ENCODE measurements around the gene CYP3A5. TPM values are rescaled to one million over a fixed set of nuclear protein-coding genes. Genes with fewer than 3 reads are reported as not detected.

CYP3A5 gene
- 0.16 and 3.4 TPM in 2 replicates for total RNA-seq

GRCh38 chr7:99679400-99680191 is at the start of gene CYP3A5:
Gene CYP3A5 (minus strand): TSS chr7:99679996. CDS start chr7:99679896, 100 bp downstream.

GRCh38 chr7:99616359-99617191 is 63.2 kb downstream of the CYP3A5 start, which contains the start of gene ZSCAN25:
Gene ZSCAN25 (plus strand): TSS chr7:99616946. CDS start chr7:99619607, 2,661 bp downstream.

Other genes starting within 250 kb of the CYP3A5 start
- 6.2 and 9.5 TPM in 2 replicates for gene PTCD1, start 241.2 kb downstream of the CYP3A5 start, total RNA-seq
- 23.1 and 37.5 TPM in 2 replicates for gene CPSF4, start 241.1 kb downstream of the CYP3A5 start, total RNA-seq
- gene ATP5MF, start 213.8 kb downstream of the CYP3A5 start, total RNA-seq, result 1,186 and 1,721 TPM in 2 replicates
- gene ZNF789, start 207.1 kb downstream of the CYP3A5 start, total RNA-seq, result 3.1 and 7.5 TPM in 2 replicates
- 7.7 and 10.8 TPM in 2 replicates for gene ZNF394, start 179.7 kb downstream of the CYP3A5 start, total RNA-seq
- 5.4 and 6.8 TPM in 2 replicates for gene ZKSCAN5, start 175.3 kb downstream of the CYP3A5 start, total RNA-seq
- 2.6 and 3.9 TPM in 2 replicates for gene FAM200A, start 127.9 kb downstream of the CYP3A5 start, total RNA-seq
- 48.9 and 53.7 TPM in 2 replicates for gene ZNF655, start 121.4 kb downstream of the CYP3A5 start, total RNA-seq
- 0.51 and 0.65 TPM in 2 replicates for gene TMEM225B, start 81.7 kb downstream of the CYP3A5 start, total RNA-seq
- 7.3 and 8.4 TPM in 2 replicates for gene ZSCAN25, start 63.0 kb downstream of the CYP3A5 start, total RNA-seq
- gene CYP3A7, start 55.2 kb upstream of the CYP3A5 start, total RNA-seq, result not detected in 2 replicates
- under 0.01 TPM in 1 of 2 replicates, not detected in the other for gene CYP3A4, start 104.2 kb upstream of the CYP3A5 start, total RNA-seq
- not detected in 2 replicates for gene CYP3A43, start 148.0 kb upstream of the CYP3A5 start, total RNA-seq
- not detected in 2 replicates for gene OR2AE1, start 197.0 kb upstream of the CYP3A5 start, total RNA-seq
- gene TRIM4, start 239.5 kb upstream of the CYP3A5 start, total RNA-seq, result 11.1 and 22.4 TPM in 2 replicates
- gene GJC3, start 249.6 kb upstream of the CYP3A5 start, total RNA-seq, result not detected in 2 replicates